Measurements from ENCODE around the gene PTPN20.

DNA sequence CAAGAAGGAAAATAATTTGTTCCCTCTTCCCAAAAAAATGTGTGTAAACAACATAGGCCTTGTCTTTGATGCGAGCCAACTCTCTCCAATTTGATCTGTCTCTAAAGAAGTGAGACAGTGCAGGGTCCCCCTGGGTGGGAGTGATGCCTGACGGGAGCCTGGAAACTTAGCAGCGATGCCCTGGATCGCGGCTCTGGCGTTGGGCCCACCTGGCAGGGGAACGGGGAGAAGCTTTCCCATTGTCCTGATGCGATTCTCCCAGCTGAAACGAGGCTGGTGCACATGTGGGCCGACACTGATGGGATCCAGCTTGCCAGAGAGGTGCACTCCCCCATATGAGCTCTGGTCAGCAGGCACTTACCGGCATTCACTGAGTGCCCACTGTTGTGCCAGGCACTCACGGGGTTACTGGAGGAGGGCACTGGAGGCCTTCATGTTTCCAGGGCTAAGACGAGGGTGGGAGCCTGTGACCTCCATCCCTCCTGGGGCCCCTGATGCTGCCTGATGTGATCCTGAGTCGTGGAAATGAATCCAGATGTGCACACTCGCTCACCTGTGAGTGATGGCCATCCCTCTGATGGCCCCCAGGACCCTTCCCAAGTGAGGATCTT, 132.8 kb downstream of the PTPN20 start:
- no peak for TF ChIP-seq GABPA (IDR thresholded peaks at IDR 0.05; ENCODE audit: low read depth)
- TF ChIP-seq, protein P1, sequence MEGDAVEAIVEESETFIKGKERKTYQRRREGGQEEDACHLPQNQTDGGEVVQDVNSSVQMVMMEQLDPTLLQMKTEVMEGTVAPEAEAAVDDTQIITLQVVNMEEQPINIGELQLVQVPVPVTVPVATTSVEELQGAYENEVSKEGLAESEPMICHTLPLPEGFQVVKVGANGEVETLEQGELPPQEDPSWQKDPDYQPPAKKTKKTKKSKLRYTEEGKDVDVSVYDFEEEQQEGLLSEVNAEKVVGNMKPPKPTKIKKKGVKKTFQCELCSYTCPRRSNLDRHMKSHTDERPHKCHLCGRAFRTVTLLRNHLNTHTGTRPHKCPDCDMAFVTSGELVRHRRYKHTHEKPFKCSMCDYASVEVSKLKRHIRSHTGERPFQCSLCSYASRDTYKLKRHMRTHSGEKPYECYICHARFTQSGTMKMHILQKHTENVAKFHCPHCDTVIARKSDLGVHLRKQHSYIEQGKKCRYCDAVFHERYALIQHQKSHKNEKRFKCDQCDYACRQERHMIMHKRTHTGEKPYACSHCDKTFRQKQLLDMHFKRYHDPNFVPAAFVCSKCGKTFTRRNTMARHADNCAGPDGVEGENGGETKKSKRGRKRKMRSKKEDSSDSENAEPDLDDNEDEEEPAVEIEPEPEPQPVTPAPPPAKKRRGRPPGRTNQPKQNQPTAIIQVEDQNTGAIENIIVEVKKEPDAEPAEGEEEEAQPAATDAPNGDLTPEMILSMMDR (IDR thresholded peaks at IDR 0.05; ENCODE audit: insufficient read depth, low read length), result no peak
- TF ChIP-seq POLR2AphosphoS5 (IDR thresholded peaks at IDR 0.05; ENCODE audit: low read depth), result no peak
- TF ChIP-seq, protein P2, sequence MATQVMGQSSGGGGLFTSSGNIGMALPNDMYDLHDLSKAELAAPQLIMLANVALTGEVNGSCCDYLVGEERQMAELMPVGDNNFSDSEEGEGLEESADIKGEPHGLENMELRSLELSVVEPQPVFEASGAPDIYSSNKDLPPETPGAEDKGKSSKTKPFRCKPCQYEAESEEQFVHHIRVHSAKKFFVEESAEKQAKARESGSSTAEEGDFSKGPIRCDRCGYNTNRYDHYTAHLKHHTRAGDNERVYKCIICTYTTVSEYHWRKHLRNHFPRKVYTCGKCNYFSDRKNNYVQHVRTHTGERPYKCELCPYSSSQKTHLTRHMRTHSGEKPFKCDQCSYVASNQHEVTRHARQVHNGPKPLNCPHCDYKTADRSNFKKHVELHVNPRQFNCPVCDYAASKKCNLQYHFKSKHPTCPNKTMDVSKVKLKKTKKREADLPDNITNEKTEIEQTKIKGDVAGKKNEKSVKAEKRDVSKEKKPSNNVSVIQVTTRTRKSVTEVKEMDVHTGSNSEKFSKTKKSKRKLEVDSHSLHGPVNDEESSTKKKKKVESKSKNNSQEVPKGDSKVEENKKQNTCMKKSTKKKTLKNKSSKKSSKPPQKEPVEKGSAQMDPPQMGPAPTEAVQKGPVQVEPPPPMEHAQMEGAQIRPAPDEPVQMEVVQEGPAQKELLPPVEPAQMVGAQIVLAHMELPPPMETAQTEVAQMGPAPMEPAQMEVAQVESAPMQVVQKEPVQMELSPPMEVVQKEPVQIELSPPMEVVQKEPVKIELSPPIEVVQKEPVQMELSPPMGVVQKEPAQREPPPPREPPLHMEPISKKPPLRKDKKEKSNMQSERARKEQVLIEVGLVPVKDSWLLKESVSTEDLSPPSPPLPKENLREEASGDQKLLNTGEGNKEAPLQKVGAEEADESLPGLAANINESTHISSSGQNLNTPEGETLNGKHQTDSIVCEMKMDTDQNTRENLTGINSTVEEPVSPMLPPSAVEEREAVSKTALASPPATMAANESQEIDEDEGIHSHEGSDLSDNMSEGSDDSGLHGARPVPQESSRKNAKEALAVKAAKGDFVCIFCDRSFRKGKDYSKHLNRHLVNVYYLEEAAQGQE (IDR thresholded peaks at IDR 0.05; ENCODE audit: insufficient replicate concordance, low read depth), result no peak
- TF ChIP-seq SPI1 (IDR thresholded peaks at IDR 0.05; ENCODE audit: borderline replicate concordance, low read depth), result no peak

Data from HL-60 (cell line).